ENCODE data around the gene SUGCT.

- TF ChIP-seq USF2 (IDR thresholded peaks at IDR 0.05; ENCODE audit: borderline replicate concordance, low read depth, low read length), result no peak
- no peak for TF ChIP-seq CHD2 (IDR thresholded peaks at IDR 0.05; ENCODE audit: low read length, partially characterized antibody)
Observed at GRCh38 chr7:40483630-40484029, 348.8 kb downstream of the SUGCT start.

All from SK-N-SH (cell line).